ENCODE measurements around the gene OR5AU1.

OR5AU1 gene

GRCh38 chr14:21155963-21156362, at the start of gene OR5AU1:
TSS of gene OR5AU1 (minus strand) at chr14:21156063. CDS start at chr14:21155872, 191 bp downstream.
- DNase-seq (ENCODE audit: low spot score): no peak

- no peak for DNase-seq (ENCODE audit: low spot score)
These were observed 49.3 kb upstream of the OR5AU1 start for GRCh38 chr14:21205026-21205677.

DNA sequence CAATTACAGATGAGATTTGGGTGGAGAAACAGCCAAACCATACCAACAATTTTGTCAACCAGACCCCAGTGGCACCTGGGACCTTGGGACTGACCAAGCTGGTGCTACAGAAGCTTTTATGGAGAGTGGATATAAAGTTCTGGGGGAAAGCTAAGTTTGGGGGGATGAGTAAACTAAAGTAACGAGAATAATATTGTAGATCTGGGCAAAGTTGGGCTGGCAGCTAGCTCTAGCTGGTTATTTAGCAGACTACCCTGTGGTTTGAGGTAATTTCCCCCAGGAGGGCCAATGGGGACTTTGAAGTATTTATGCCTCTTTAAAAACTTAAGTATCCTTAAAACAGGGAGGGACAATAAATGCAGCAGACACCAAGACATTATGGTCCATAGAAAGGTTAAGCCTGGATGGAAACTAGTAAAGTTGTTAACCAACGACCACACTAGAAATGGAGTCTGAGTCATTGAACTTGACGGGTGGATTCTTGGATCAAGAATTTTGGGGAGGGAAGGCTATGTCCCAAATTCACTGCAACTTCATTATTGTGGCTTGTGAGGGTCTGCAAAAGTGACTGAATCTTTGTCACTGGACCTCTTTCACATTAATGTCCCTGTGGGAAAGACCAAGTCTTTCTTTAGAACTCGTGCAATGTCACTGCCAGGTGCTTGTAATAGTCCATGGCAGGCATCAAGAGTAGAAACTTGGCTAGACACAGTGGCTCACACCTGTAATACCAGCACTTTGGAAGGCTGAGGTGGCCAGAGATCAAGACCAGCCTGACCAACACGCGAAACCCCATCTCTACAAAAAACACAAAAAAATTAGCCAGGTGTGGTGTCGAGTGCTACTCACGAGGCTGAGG, 48.5 kb upstream of the OR5AU1 start:
- no peak for DNase-seq (ENCODE audit: low spot score)

DNA sequence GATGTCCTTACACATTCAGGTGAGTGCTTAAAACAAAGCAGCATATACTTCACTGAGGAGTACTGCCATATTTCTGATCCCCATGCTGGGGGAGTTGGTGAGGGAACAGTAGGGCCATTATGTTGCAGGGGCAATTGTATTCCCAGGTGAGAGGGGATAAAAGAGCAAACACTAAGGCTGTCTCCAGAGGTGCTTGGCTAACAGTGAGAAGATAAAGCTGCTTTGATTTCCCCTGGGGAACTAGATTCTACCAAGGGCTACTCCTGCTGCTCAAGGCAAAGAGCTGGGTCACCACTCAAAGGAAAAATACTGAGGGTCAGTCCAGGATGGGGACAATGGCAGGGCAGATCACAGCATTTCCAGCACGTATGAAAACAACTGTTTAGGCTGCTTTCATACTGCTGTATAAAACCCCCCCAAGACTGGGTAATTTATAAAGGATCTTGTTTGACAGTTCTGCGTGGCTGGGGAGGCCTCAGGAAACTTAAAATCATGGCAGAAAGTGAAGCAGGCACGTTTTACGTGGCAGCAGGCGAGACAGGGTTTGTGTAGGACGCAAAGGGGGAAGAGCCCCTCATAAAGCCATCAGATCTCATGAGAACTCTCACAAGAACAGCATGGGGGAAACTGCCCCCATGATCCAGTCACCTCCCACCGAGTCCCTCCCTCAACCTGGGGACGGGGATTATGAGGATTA, 47.8 kb upstream of the OR5AU1 start:
- DNase-seq (ENCODE audit: low spot score): no peak

- DNase-seq (ENCODE audit: low spot score): no peak
These were observed 46.8 kb upstream of the OR5AU1 start for GRCh38 chr14:21202463-21203358.

GRCh38 chr14:21201732-21202462, 46.0 kb upstream of the OR5AU1 start:
- no peak for DNase-seq (ENCODE audit: low spot score)

DNA sequence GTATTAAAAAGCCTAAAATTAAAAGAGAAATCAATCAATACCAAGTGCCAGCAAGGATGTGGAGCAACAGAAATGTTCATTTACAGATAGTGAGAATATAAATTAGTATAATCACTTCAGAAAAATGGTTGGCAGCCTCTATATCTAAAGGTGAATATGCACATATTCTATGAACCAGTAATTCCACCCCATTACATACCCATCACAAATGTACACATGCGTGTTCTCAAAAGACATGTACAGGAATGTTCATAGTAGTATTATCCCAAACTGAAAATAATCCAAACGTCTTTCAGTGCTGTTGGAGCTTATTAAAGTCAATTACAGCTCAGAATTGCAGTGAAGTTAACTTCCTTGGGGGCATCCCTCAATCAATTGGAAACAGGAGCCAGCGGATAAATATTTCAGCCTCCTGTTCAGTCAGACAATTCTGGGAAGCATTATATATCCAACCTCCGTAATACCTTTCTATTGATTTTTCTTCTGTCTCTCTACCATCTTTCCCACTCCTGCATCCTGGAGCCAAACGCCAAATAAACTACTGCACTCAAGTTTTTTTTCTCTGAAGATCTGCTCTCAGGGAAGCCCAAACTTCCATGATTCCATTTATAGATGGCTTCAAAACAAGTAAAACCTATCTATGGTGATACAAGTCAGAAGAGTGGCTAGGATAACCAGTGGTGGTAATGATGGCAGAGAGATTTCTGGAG, 45.0 kb upstream of the OR5AU1 start:
- no peak for DNase-seq (ENCODE audit: low spot score)

- DNase-seq (ENCODE audit: low spot score): no peak
These were observed 44.0 kb upstream of the OR5AU1 start for GRCh38 chr14:21199611-21200560.

- no peak for DNase-seq (ENCODE audit: low spot score)
These were observed 41.7 kb upstream of the OR5AU1 start for GRCh38 chr14:21197418-21198205.

GRCh38 chr14:21194597-21194996, 38.7 kb upstream of the OR5AU1 start:
- DNase-seq (ENCODE audit: low spot score): no peak

- DNase-seq (ENCODE audit: low spot score): no peak
These were observed 37.1 kb upstream of the OR5AU1 start for GRCh38 chr14:21192875-21193535.

DNA sequence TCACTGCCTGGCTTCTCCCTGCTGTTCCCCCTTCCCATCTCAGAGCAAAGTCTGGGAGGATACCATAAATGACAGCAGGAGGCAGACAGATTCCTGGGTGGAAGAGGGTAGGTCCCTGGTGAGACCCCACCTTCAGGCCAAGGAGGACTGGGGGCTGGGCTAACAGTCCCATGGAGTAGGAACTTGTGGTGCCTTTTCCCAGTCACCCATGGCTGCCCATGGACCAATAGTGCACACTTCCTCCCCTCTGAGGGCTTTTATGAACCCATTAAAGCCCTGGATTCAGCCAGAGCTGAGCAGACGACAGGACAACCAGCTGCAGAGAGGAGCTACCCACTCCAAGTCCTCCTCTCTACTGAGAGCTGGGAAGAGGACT, 36.6 kb upstream of the OR5AU1 start:
- DNase-seq (ENCODE audit: low spot score): no peak

GRCh38 chr14:21191809-21192446, 36.1 kb upstream of the OR5AU1 start:
- peak; percentile 53 for DNase-seq (ENCODE audit: low spot score)

GRCh38 chr14:21191261-21191808, 35.5 kb upstream of the OR5AU1 start:
- no peak for DNase-seq (ENCODE audit: low spot score)

GRCh38 chr14:21185491-21185890, 29.6 kb upstream of the OR5AU1 start:
- DNase-seq (ENCODE audit: low spot score): no peak

DNA sequence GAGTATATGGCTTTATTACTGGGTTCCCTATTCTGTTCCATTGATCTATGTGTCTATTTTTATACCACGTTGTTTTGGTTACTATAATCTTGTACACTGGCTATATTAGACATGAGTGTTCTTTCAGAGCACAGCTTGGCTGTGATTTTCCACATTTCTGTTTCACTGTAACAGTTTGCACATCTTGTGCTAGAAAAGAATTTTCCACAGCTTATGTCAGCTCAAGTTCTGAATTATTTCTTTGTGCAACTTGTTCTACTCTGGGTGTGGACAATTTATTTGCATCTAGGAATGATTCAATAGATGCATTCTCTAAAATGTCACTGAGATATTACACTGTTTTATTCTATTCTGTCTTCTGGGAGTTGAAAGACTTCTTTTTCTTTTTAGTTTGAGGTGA, 28.4 kb upstream of the OR5AU1 start:
- no peak for DNase-seq (ENCODE audit: low spot score)

DNA sequence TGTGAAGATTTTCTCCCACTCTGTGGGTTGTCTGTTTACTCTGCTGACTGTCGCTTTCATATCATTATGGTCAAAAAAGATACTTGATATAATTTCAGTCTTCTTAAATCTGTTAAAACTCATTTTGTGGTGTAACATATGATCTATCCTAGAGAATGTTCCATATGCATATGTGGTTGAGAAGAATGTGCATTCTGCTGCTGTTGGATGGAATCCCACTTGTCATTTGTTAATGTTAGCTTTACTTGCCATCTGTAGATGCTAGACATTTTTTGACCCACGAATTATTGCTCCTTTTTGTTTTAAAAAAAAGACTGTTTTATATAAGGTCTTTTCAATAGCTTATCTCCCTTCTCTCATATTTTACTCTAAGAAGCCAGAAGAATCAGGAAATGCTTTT, 26.3 kb upstream of the OR5AU1 start:
- no peak for DNase-seq (ENCODE audit: low spot score)
